ENCODE measurements around the gene NES. TPM values are rescaled to one million over a fixed set of nuclear protein-coding genes. Genes with fewer than 3 reads are reported as not detected.

Gene NES
- total RNA-seq, 2 donors from 2014 or later = 65.8 to 103 TPM

GRCh38 chr1:156704166-156704711, 27.0 kb upstream of the NES start:
- Histone ChIP-seq H3K4me1 (ENCODE audit: control insufficient read depth, insufficient read depth, low read length) (peaks cover 13% of the 10 kb centered on the region), H3K27me3 (ENCODE audit: control insufficient read depth, insufficient read depth, low read length, poor library complexity, severe bottlenecking) (no peaks in the 10 kb centered on the region), H3K4me3 (ENCODE audit: low read length) (peak overlapping the region; percentile 91), H3K9me3 (ENCODE audit: control insufficient read depth, low read length) (no peaks in the 10 kb centered on the region), H3K36me3 (ENCODE audit: control insufficient read depth, insufficient read depth, low read length) (peaks cover 11% of the 10 kb centered on the region), H3K27ac (ENCODE audit: low read depth, low read length) (no peak overlapping the region), H3K9ac (ENCODE audit: extremely low read depth, low read length, poor library complexity, severe bottlenecking) (peak overlapping the region; percentile 45)
- H3K36me3 Mint-ChIP-seq (ENCODE audit: low read depth) = peaks cover 27% of the 10 kb centered on the region
- no peak for TF ChIP-seq CTCF (conservative IDR thresholded peaks at IDR 0.05)
- peaks cover 62% of the 10 kb centered on the region for H3K27me3 Mint-ChIP-seq (ENCODE audit: insufficient read depth)
- peak overlapping the region; percentile 75 for H3K27ac Mint-ChIP-seq
- DNase-seq = no peak
- WGBS, 2 experiments (ENCODE audit: insufficient coverage in 1 of 2, insufficient read length in 1 of 2) = 15 to 19% methylated on average over 5 to 10 of the region's 10 CpGs
- no peaks in the 10 kb centered on the region for H3K9me3 Mint-ChIP-seq
- H3K4me1 Mint-ChIP-seq = peaks cover 51% of the 10 kb centered on the region
- peak overlapping the region; percentile 72 for H3K4me3 Mint-ChIP-seq

- no peaks in the 10 kb centered on the region for H3K27me3 ChIP-seq (ENCODE audit: control insufficient read depth, insufficient read depth, low read length, poor library complexity, severe bottlenecking)
- peak; percentile 84 for DNase-seq
- H3K36me3 ChIP-seq (ENCODE audit: control insufficient read depth, insufficient read depth, low read length) = peaks cover 11% of the 10 kb centered on the region
- H3K4me1 Mint-ChIP-seq = peaks cover 46% of the 10 kb centered on the region
- H3K27ac ChIP-seq (ENCODE audit: low read depth, low read length) = no peak overlapping the region
- peak overlapping the region; percentile 91 for H3K4me3 ChIP-seq (ENCODE audit: low read length)
- H3K27me3 Mint-ChIP-seq (ENCODE audit: insufficient read depth) = peaks cover 65% of the 10 kb centered on the region
- TF ChIP-seq CTCF (conservative IDR thresholded peaks at IDR 0.05) = no peak
- peaks cover 32% of the 10 kb centered on the region for H3K36me3 Mint-ChIP-seq (ENCODE audit: low read depth)
- H3K9me3 ChIP-seq (ENCODE audit: control insufficient read depth, low read length) = no peaks in the 10 kb centered on the region
- H3K27ac Mint-ChIP-seq = peak overlapping the region; percentile 75
- peak overlapping the region; percentile 45 for H3K9ac ChIP-seq (ENCODE audit: extremely low read depth, low read length, poor library complexity, severe bottlenecking)
- peaks cover 8% of the 10 kb centered on the region for H3K4me1 ChIP-seq (ENCODE audit: control insufficient read depth, insufficient read depth, low read length)
- no peaks in the 10 kb centered on the region for H3K9me3 Mint-ChIP-seq
- peak overlapping the region; percentile 72 for H3K4me3 Mint-ChIP-seq
- 10 to 20% methylated on average over 2 to 4 of the region's 4 CpGs for WGBS, 2 experiments (ENCODE audit: insufficient coverage in 1 of 2, insufficient read length in 1 of 2)
These were observed 26.5 kb upstream of the NES start for GRCh38 chr1:156703741-156704140.

GRCh38 chr1:156703336-156703735, 26.1 kb upstream of the NES start:
- Mint-ChIP-seq H3K27ac (peak overlapping the region; percentile 65), H3K4me1 (peaks cover 42% of the 10 kb centered on the region), H3K9me3 (no peaks in the 10 kb centered on the region), H3K27me3 (ENCODE audit: insufficient read depth) (peaks cover 65% of the 10 kb centered on the region), H3K4me3 (peak overlapping the region; percentile 72), H3K36me3 (ENCODE audit: low read depth) (peaks cover 36% of the 10 kb centered on the region)
- peak overlapping the region; percentile 91 for H3K4me3 ChIP-seq (ENCODE audit: low read length)
- 69 to 83% methylated on average over 1 to 4 of the region's 4 CpGs for WGBS, 2 experiments (ENCODE audit: insufficient coverage in 1 of 2, insufficient read length in 1 of 2)
- no peak overlapping the region for H3K27ac ChIP-seq (ENCODE audit: low read depth, low read length)
- H3K4me1 ChIP-seq (ENCODE audit: control insufficient read depth, insufficient read depth, low read length) = peaks cover 8% of the 10 kb centered on the region
- TF ChIP-seq CTCF (conservative IDR thresholded peaks at IDR 0.05) = no peak
- no peak for DNase-seq
- no peaks in the 10 kb centered on the region for H3K27me3 ChIP-seq (ENCODE audit: control insufficient read depth, insufficient read depth, low read length, poor library complexity, severe bottlenecking)
- H3K36me3 ChIP-seq (ENCODE audit: control insufficient read depth, insufficient read depth, low read length) = peaks cover 13% of the 10 kb centered on the region
- H3K9ac ChIP-seq (ENCODE audit: extremely low read depth, low read length, poor library complexity, severe bottlenecking) = peak overlapping the region; percentile 39
- no peaks in the 10 kb centered on the region for H3K9me3 ChIP-seq (ENCODE audit: control insufficient read depth, low read length)

Measured in endodermal cell (in vitro differentiated cells).